Activated CD4-positive, alpha-beta T cell treated with anti-CD3 and anti-CD28 coated beads, Interleukin-2, amount 10 ng/mL, durations not matched to agents 7 days and 5 days (primary cell): ENCODE data around the gene VTI1B. TPM values are rescaled to one million over a fixed set of nuclear protein-coding genes. Genes with fewer than 3 reads are reported as not detected.
"Not testable (repeated sequence)": the region's sequence is repeated elsewhere in the genome, so short reads cannot be mapped to it uniquely, and the experiment has no call there.

Source experiments
- CTCF ChIA-PET: fragments of 350-600 bp; sonication (Branson Sonifier 250); formaldehyde crosslinking; loops from one replicate; lab custom pipeline; 2021; ENCODE audit warnings: antibody characterized with exemption; lab: Charles Lee
- POLR2A ChIA-PET: fragments of 350-600 bp; sonication (Branson Sonifier 250); formaldehyde crosslinking; loops from one replicate; lab custom pipeline; 2021; ENCODE audit warnings: antibody characterized with exemption; lab: Charles Lee
- DNase-seq: peaks from one replicate; pipeline ENCODE4 v3.0.0-alpha.2; 2020
- H3K27ac Mint-ChIP-seq: one replicate; pipeline ENCODE4 v1.8.0; 2021; ENCODE audit warnings: mild to moderate bottlenecking, moderate library complexity, mixed read lengths
- H3K27me3 Mint-ChIP-seq: one replicate; pipeline ENCODE4 v1.8.0; 2021; ENCODE audit warnings: mixed read lengths
- H3K36me3 Mint-ChIP-seq: one replicate; pipeline ENCODE4 v1.8.0; 2021; ENCODE audit warnings: low read depth, mixed read lengths
- H3K4me1 Mint-ChIP-seq: one replicate; pipeline ENCODE4 v1.8.0; 2021; ENCODE audit warnings: mixed read lengths
- H3K4me3 Mint-ChIP-seq: one replicate; pipeline ENCODE4 v1.8.0; 2021; ENCODE audit warnings: mild to moderate bottlenecking, moderate library complexity, mixed read lengths
- H3K9me3 Mint-ChIP-seq: one replicate; pipeline ENCODE4 v1.8.0; 2021; ENCODE audit warnings: mixed read lengths
- total RNA-seq, 2 experiments: library from RNA; stranded (reverse); gene quantifications; one replicate each; pipeline ENCODE4 v1.2.3, GENCODE V29; 2021

The VTI1B gene
- total RNA-seq, 2 experiments from 2014 or later, result 62.7 to 71.4 TPM

DNA sequence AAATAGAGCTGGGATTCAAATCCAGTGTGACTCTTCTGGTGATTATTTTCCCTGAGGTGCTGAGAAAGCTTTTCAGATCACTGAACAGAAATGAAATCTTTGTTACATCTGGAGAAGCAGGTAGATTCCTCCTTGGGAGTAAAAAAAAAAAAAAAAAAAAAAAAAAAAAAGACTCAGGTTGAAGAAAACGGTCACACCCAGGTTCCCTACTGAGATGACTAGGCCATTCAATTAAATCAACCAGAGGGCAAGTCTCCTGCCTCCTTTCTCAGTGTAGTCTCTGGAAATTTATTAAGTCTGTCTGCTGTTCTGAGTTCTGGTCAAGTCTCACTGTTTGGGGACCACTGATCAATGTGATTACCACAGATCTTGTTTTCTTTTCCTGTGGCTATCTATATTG, 30.7 kb downstream of the VTI1B start:
- H3K27me3 Mint-ChIP-seq, result no peaks in the 10 kb centered on the region
- no peak overlapping the region for H3K4me3 Mint-ChIP-seq
- H3K4me1 Mint-ChIP-seq, result peaks cover 17% of the 10 kb centered on the region
- DNase-seq, result no peak
- no peak overlapping the region for H3K27ac Mint-ChIP-seq
- H3K36me3 Mint-ChIP-seq, result peaks cover 10% of the 10 kb centered on the region
- H3K9me3 Mint-ChIP-seq, result no peaks in the 10 kb centered on the region
- POLR2A ChIA-PET, result no interaction called here
- CTCF ChIA-PET, result no interaction called here

DNA sequence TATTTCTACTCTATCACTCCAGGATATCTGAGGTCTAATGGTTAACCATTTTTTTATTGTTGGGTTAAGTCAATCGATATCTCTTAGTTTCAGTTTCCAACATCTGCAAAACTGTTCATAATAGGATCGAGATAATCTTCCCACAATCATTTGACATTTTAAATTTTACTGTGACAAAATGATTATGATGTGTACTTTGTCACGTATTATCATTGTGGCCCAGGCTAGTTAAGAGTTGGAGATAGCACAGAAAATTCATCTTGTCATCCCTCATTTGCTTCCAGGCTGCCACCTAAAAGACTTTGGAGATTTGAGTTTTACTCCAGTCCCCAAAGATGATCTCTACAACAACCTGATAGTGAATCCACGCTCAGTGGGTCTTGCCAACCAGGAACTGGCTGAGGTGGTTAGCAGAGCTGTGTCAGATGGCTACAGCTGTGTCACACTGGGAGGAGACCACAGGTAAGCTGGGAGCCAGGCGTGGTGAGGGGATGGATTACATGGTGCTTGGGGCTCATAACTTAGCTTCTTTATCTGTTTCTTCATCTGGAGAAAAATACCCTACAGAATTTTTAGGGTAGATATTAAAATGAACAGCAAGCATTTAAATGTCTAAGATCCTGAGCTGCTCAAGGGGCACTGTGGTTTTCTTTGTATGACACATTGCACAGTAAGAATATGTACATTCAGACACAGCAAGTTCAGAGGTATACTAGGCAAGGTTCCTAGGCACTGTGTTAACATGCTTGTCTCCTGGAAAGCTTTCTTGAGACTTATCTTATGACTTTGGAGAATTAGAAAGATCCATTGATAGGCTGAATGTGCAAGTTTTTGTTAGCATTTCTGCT, 32.3 kb downstream of the VTI1B start:
- DNase-seq, result no peak
- no peak overlapping the region for H3K27ac Mint-ChIP-seq
- H3K4me3 Mint-ChIP-seq, result no peak overlapping the region
- H3K27me3 Mint-ChIP-seq, result no peaks in the 10 kb centered on the region
- POLR2A ChIA-PET, result no interaction called here
- H3K9me3 Mint-ChIP-seq, result no peaks in the 10 kb centered on the region
- peaks cover 17% of the 10 kb centered on the region for H3K4me1 Mint-ChIP-seq
- CTCF ChIA-PET, result interaction anchor here (0.6 to 1.4 kb wide), 2 partner anchors 8 to 42 kb away, joined by 3 to 6 read pairs; partner anchors contain the start of gene PIGH
- peaks cover 5% of the 10 kb centered on the region for H3K36me3 Mint-ChIP-seq

DNA sequence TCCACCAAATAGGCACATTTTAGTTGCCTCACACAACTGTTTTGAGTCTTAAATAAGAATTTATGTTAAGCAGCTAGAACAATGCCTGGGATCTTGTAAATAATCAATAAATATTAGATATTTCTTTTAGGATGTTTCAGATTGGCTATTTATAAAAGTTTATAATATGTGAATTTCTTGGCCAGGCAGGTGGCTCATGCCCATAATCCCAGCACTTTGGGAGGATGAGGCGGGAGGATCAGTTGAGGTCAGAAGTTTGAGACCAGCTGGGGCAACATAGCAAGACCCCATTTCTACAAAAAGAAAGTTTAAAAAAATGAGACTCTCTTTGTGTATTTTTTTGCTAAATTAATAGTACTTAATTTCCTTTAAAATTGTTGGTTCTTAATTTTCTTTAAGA, 33.0 kb downstream of the VTI1B start:
- Mint-ChIP-seq H3K36me3 (peaks cover 3% of the 10 kb centered on the region), H3K27me3 (no peaks in the 10 kb centered on the region), H3K4me3 (no peak overlapping the region), H3K9me3 (no peaks in the 10 kb centered on the region), H3K27ac (no peak overlapping the region), H3K4me1 (peaks cover 17% of the 10 kb centered on the region)
- DNase-seq, result no peak
- CTCF ChIA-PET, result interaction anchor here (1.4 kb wide), 1 partner anchor 41 kb away, joined by 6 read pairs; the partner anchor contains the start of gene PIGH
- POLR2A ChIA-PET, result no interaction called here

DNA sequence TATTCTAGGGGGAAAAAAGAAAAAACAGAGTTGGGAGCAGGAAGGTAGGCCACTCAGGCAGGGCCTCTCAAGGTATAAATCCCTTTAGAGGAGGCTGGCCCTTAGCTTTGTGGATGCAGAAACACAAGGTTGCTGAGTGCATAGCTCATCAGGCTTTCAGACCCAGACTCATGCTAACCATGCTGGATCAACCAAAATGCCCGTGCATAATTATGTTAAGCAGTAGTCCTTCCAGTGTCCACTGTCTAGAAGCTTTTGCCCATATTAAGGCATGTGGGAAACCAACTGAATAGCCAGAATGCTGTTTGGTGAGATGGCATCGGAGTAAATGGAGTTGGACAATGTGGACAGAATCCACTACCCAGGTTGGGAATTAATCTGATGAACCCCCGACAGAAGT, 35.8 kb downstream of the VTI1B start:
- DNase-seq, result no peak
- CTCF ChIA-PET, result interaction anchor here (0.5 kb wide), 1 partner anchor 21 kb away, joined by 3 read pairs; no protein-coding TSS in a partner anchor
- Mint-ChIP-seq H3K4me3 (no peak overlapping the region), H3K4me1 (peaks cover 11% of the 10 kb centered on the region), H3K27ac (no peak overlapping the region), H3K27me3 (no peaks in the 10 kb centered on the region), H3K36me3 (no peaks in the 10 kb centered on the region), H3K9me3 (no peaks in the 10 kb centered on the region)
- POLR2A ChIA-PET, result no interaction called here

DNA sequence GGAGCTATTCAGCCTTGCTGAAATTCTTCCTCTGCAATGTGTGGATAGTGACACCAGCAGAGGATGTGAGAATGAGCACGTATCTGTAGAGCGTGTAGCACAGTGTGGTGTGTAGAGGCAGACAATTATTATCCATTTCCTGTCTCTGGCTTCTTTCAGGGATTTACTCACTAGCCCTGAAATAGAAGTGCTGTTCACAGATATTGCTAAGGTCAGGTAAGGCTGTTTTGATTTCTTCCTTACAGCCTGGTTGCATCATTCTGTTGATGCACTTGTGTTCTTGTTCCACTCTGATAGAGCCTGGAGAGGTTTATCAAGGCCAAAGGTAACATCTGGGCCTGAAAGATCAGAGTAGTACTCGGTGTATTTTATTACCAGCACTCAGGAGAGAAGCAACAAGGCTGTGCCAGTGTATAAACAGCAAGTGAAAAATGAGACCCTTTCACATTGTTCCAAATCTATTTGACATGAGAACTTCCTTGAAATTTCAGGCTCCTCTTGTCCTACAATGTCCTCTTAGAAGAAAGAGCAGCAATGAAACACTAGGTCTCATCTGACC, 38.0 kb downstream of the VTI1B start:
- ChIA-PET POLR2A (no interaction called here), CTCF (interaction anchor here (0.9 to 2.2 kb wide), 3 partner anchors 20 to 68 kb away, joined by 3 to 5 read pairs (median 3); no protein-coding TSS in a partner anchor)
- Mint-ChIP-seq H3K27ac (no peak overlapping the region), H3K9me3 (no peaks in the 10 kb centered on the region), H3K4me1 (no peaks in the 10 kb centered on the region), H3K4me3 (no peak overlapping the region), H3K27me3 (no peaks in the 10 kb centered on the region), H3K36me3 (no peaks in the 10 kb centered on the region)
- DNase-seq, result no peak

DNA sequence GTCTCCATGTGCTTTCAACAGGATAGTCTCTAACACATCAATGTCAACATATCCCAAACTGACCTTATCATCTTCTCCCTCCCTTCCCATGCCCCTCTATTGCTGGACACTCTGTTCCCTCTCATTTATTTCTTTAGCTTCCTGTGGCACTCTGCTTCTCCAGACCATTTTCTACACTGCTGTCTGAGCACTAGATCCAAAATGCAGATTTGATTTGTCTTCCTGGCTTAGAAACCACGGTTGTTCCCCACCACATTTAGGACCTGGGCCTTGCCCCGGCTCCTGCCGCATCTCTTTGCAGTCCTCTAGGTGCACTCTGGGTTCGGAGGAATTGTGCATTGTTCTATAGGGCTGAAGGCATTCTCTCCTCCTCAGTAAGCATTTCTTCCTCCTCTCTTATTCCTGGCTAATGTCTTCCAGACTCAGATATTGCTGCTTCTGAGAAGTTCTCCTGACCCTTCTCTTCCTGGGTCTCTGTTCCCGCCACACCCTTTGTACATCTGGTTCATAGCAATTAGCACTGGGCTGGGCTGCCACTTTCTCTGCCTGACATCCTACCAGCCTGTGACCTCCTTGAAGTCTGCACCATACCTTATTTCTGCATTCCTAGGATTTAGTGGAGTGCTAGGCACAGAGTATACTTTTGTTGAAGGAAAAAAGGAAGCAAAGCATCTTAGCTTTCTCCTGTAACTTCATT, 40.8 kb downstream of the VTI1B start:
- Mint-ChIP-seq H3K27me3 (no peaks in the 10 kb centered on the region), H3K36me3 (no peaks in the 10 kb centered on the region), H3K4me3 (no peak overlapping the region), H3K27ac (no peak overlapping the region), H3K9me3 (no peaks in the 10 kb centered on the region), H3K4me1 (no peaks in the 10 kb centered on the region)
- POLR2A ChIA-PET, result interaction anchor here (0.6 kb wide), 1 partner anchor 19 kb away, joined by 4 read pairs; no protein-coding TSS in a partner anchor
- no peak for DNase-seq
- CTCF ChIA-PET, result interaction anchor here (1.0 kb wide), 1 partner anchor 19 kb away, joined by 3 read pairs; no protein-coding TSS in a partner anchor

DNA sequence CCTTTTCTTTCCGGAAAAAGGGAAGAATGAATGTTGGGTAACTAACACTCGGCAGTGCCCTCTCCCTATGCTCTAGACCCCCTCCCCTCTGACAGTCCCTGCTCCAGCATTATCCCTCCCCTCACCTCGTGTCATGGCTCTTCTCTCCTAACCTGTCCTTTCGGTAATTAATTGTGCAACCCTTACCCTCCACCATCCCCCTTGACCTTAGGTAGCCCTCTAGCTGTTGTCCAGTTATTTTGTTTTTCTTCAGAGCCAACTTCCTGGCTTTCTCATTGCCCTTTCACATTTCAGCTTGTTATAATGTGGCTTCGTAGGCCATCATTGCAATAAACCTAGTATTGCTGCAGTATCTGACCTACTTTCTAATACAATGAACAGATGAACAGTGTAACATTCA, 43.5 kb downstream of the VTI1B start:
- Mint-ChIP-seq H3K4me3 (no peak overlapping the region), H3K4me1 (no peaks in the 10 kb centered on the region), H3K36me3 (no peaks in the 10 kb centered on the region), H3K27me3 (no peaks in the 10 kb centered on the region), H3K27ac (no peak overlapping the region), H3K9me3 (no peaks in the 10 kb centered on the region)
- no peak for DNase-seq
- ChIA-PET POLR2A (no interaction called here), CTCF (interaction anchor here (0.8 kb wide), 1 partner anchor 1826 kb away, joined by 3 read pairs; no protein-coding TSS in a partner anchor)

DNA sequence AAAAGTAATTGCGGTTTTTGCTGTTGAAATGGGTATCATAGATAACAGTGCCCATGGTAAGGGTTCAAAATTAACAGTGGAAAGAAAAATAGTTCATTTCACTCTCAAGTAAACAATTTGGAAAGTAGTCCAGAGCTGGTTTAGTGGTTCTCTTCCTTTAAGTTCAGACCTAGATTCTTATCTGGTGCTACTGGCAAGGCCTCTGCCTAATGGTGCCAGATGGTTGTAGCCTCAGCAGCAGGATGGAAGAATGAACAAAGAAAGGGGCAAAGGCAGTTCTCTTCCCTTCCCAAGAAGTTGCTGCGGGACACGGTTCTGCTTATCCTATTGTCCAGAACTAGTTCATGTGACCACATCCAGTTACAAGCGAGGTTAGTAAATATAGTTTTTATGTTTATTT, 44.2 kb downstream of the VTI1B start:
- Mint-ChIP-seq H3K4me3 (no peak overlapping the region), H3K4me1 (no peaks in the 10 kb centered on the region), H3K9me3 (no peaks in the 10 kb centered on the region), H3K27me3 (no peaks in the 10 kb centered on the region), H3K36me3 (no peaks in the 10 kb centered on the region), H3K27ac (no peak overlapping the region)
- ChIA-PET POLR2A (no interaction called here), CTCF (no interaction called here)
- DNase-seq, result no peak

DNA sequence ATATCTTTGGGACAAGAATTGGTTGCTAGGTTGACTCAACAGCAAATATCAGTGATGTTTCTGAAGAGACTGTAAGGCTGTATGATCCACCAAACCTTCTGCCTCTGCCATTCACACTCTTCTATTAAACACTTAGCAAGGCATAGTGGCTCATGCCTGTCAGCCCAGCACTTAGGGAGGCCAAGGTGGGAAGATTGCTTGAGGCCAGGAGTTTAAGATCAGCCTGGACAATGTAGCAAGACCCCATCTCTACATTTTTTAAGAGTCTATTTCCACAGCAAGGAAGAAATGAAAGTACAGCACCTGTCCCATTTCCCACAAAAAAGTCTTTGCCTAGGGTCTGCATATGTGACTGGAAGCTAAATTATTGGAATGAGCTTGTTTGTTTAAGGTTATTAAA, 46.9 kb downstream of the VTI1B start:
- DNase-seq, result no peak
- Mint-ChIP-seq H3K9me3 (no peaks in the 10 kb centered on the region), H3K4me1 (peaks cover 9% of the 10 kb centered on the region), H3K4me3 (no peak overlapping the region), H3K27ac (no peak overlapping the region), H3K27me3 (no peaks in the 10 kb centered on the region), H3K36me3 (no peaks in the 10 kb centered on the region)
- ChIA-PET POLR2A (no interaction called here), CTCF (interaction anchor here (1.0 kb wide), 1 partner anchor 24 kb away, joined by 6 read pairs; no protein-coding TSS in a partner anchor)

DNA sequence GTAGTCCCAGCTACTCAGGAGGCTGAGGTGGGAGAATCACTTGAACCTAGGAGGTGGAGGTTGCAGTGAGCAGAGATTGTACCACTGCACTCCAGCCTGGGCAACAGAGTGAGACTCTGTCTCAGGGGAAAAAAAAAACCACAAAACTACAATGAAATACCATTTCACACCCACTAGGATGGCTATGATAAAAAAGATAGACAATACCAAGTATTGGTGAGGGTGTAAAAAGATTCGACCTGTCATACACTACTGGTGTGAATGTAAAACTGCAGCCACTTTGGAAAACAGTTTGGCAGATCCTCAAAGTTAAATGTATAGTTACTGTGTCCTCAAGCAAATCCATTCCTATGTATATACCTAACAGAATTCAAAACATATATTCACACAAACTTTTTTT, 48.3 kb downstream of the VTI1B start:
- CTCF ChIA-PET, result interaction anchor here (1.1 kb wide), 1 partner anchor 26 kb away, joined by 5 read pairs; no protein-coding TSS in a partner anchor
- H3K36me3 Mint-ChIP-seq, H3K27ac Mint-ChIP-seq, H3K4me3 Mint-ChIP-seq, H3K4me1 Mint-ChIP-seq, H3K9me3 Mint-ChIP-seq, H3K27me3 Mint-ChIP-seq, POLR2A ChIA-PET, DNase-seq: not testable (repeated sequence)

DNA sequence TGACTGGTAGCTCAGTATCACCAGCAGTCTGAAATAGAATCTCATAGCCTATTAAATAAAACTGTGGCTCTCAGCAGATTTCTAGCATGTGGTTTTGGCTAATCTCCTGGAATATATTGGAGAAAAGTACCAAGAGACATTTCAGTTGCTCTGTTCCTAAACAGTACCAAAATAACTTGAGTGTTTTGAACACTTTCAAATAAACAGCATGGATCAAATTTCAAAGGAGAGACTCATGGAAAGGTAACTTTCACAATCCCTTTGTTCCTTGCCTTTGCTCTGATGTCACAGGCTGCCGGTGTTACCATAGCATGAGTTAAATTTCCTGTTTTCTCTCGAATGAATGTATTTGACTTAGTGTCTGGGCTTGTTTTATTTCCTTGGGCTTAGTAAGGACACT, 51.3 kb downstream of the VTI1B start:
- no peak overlapping the region for H3K4me3 Mint-ChIP-seq
- ChIA-PET CTCF (interaction anchor here (0.8 kb wide), 1 partner anchor 82 kb away, joined by 3 read pairs; no protein-coding TSS in a partner anchor), POLR2A (no interaction called here)
- H3K4me1 Mint-ChIP-seq, result peaks cover 33% of the 10 kb centered on the region
- no peak overlapping the region for H3K27ac Mint-ChIP-seq
- no peak for DNase-seq
- peaks cover 11% of the 10 kb centered on the region for H3K27me3 Mint-ChIP-seq
- no peaks in the 10 kb centered on the region for H3K36me3 Mint-ChIP-seq
- no peaks in the 10 kb centered on the region for H3K9me3 Mint-ChIP-seq

DNA sequence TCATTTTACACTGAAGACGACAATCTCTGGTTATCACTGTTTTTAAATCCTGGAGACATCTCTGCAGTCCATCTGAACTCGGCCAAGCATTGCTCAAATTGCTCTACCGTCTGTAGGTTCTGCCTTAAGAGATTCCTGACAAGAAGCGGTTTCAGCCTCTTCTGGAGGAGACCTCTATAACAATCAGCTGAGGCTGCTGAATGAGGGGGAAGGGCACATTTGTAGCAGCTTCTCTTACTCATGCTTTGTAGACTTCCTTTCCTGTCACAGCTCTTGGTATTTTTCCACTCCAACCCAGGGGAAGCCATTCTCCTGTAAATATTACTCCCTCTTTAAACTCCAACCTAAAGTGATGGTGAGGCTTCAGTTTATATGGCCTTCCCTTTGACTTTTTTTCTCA, 51.8 kb downstream of the VTI1B start:
- no peak for DNase-seq
- H3K4me3 Mint-ChIP-seq, result no peak overlapping the region
- CTCF ChIA-PET, result interaction anchor here (0.6 to 0.8 kb wide), 2 partner anchors 10 to 82 kb away, joined by 3 read pairs; no protein-coding TSS in a partner anchor
- H3K9me3 Mint-ChIP-seq, result no peaks in the 10 kb centered on the region
- no peak overlapping the region for H3K27ac Mint-ChIP-seq
- H3K36me3 Mint-ChIP-seq, result no peaks in the 10 kb centered on the region
- H3K27me3 Mint-ChIP-seq, result peaks cover 11% of the 10 kb centered on the region
- H3K4me1 Mint-ChIP-seq, result peaks cover 33% of the 10 kb centered on the region
- POLR2A ChIA-PET, result no interaction called here
